A549 (cell line): ENCODE measurements around the gene CPOX. TPM values are rescaled to one million over a fixed set of nuclear protein-coding genes. Genes with fewer than 3 reads are reported as not detected.
"Not testable (repeated sequence)": the region's sequence is repeated elsewhere in the genome, so short reads cannot be mapped to it uniquely, and the experiment has no call there.

Experiments
- ATAC-seq, 2 experiments: fragments of 200-7000 bp in 1 of 2; fragments of >200 bp in 1 of 2; cut with Nextera tagmentation in 1 of 2; cut with Tn5 transposase in 1 of 2; 3 replicates each; pipeline versions ENCODE4 v1.8.0 to v1.9.1; 2018 to 2020; ENCODE audit warnings: mild to moderate bottlenecking in 1 of 2, moderate library complexity in 1 of 2
- CTCF ChIA-PET: fragments of 300-600 bp; sonication (Branson Sonifier 250); formaldehyde crosslinking; extraction: SDS; loops from one replicate; lab custom pipeline; 2021; ENCODE audit warnings: antibody characterized with exemption, inconsistent platforms; lab: Yijun Ruan, JAX
- POLR2A ChIA-PET: fragments of 350-600 bp; formaldehyde crosslinking; extraction: SDS; loops from one replicate; lab custom pipeline; 2021; ENCODE audit warnings: antibody characterized with exemption, inconsistent platforms; lab: Yijun Ruan, JAX
- DNase-seq, 2 experiments: peaks; one replicate each; pipeline versions ENCODE4 v3.0.0 to v3.0.0-alpha.2; 2011 to 2016; ENCODE audit warnings: low read depth in 1 of 2, low spot score in 1 of 2
- FAIRE-seq: peaks from 2 replicates; lab custom pipeline; 2011; peaks lifted over from hg19 to GRCh38; lab: Jason Lieb, UNC
- H3K27ac ChIP-seq, 2 experiments: fragments of >200 bp; sonication (Bioruptor Twin); formaldehyde crosslinking; 3 replicates each; pipeline ENCODE4 v1.5.1; 2016 to 2017
- H3K4me1 ChIP-seq: fragments of >200 bp; sonication (Bioruptor Twin); formaldehyde crosslinking; 3 replicates; pipeline ENCODE4 v1.6.1; 2016
- H3K4me2 ChIP-seq: fragments of >200 bp; sonication (Bioruptor Twin); formaldehyde crosslinking; 3 replicates; pipeline ENCODE4 v1.6.1; 2016
- H3K4me3 ChIP-seq: fragments of >200 bp; sonication (Bioruptor Twin); formaldehyde crosslinking; 3 replicates; pipeline ENCODE4 v1.5.1; 2016
- H3K9me3 ChIP-seq: fragments of >200 bp; sonication (Bioruptor Twin); formaldehyde crosslinking; 3 replicates; pipeline ENCODE4 v1.6.1; 2016
- ATOH8 ChIP-seq: fragments of 250-450 bp; sonication (Bioruptor Pico); IDR thresholded peaks from 2 replicates; pipeline ENCODE4 v1.5.0; 2020; ENCODE audit warnings: low read depth, mild to moderate bottlenecking, moderate library complexity
- BCL3 ChIP-seq: fragments of >200 bp; sonication (Bioruptor Twin); formaldehyde crosslinking; IDR thresholded peaks from 3 replicates; pipeline ENCODE4 v1.6.1; 2016
- BHLHE40 ChIP-seq: IDR thresholded peaks from 2 replicates; pipeline ENCODE4 v1.6.1; 2012; ENCODE audit warnings: low read depth, low read length, inconsistent platforms
- CBX8 ChIP-seq: fragments of 200-600 bp; sonication (generic); IDR thresholded peaks from 2 replicates; pipeline ENCODE4 v1.6.1; 2016
- E2F6 ChIP-seq: IDR thresholded peaks from 2 replicates; pipeline ENCODE4 v1.6.1; 2012; ENCODE audit warnings: low read depth, borderline replicate concordance
- EP300 ChIP-seq, 2 experiments: fragments of >200 bp; sonication (Bioruptor Twin); formaldehyde crosslinking; IDR thresholded peaks; 2 replicates in 1 of 2; 3 replicates in 1 of 2; pipeline ENCODE4 v1.6.1; 2016 to 2017
- ESRRA ChIP-seq: fragments of 150-350 bp; IDR thresholded peaks from 2 replicates; pipeline ENCODE4 v1.6.1; 2014; ENCODE audit warnings: mild to moderate bottlenecking, low read length, borderline replicate concordance
- FOSB ChIP-seq: fragments of 250-450 bp; sonication (Bioruptor Pico); IDR thresholded peaks from 2 replicates; pipeline ENCODE4 v1.5.0; 2020; ENCODE audit warnings: mild to moderate bottlenecking, moderate library complexity
- GATA3 ChIP-seq: IDR thresholded peaks from 2 replicates; pipeline ENCODE4 v1.6.1; 2012; ENCODE audit warnings: borderline replicate concordance
- HEYL ChIP-seq: fragments of 250-450 bp; sonication (Bioruptor Pico); IDR thresholded peaks from 2 replicates; pipeline ENCODE4 v1.8.0; 2021; ENCODE audit warnings: mild to moderate bottlenecking, moderate library complexity
- HOXA7 ChIP-seq: fragments of 250-450 bp; sonication (Bioruptor Pico); IDR thresholded peaks from 2 replicates; pipeline ENCODE4 v1.5.0; 2020; ENCODE audit warnings: mild to moderate bottlenecking, moderate library complexity
- HOXB13 ChIP-seq: fragments of 250-450 bp; sonication (Bioruptor Pico); IDR thresholded peaks from 2 replicates; pipeline ENCODE4 v1.5.0; 2020; ENCODE audit warnings: low read depth, mild to moderate bottlenecking, moderate library complexity
- JUNB ChIP-seq: fragments of >200 bp; sonication (Bioruptor Twin); formaldehyde crosslinking; IDR thresholded peaks from 2 replicates; pipeline ENCODE4 v1.6.1; 2016
- KDM1A ChIP-seq: fragments of 200-600 bp; sonication (generic); IDR thresholded peaks from 2 replicates; pipeline ENCODE4 v1.6.1; 2016; ENCODE audit warnings: low read depth, mild to moderate bottlenecking
- KDM5A ChIP-seq: fragments of 200-600 bp; sonication (generic); IDR thresholded peaks from 2 replicates; pipeline ENCODE4 v1.6.1; 2016; ENCODE audit warnings: antibody characterized with exemption, mild to moderate bottlenecking
- NFE2L2 ChIP-seq: fragments of 150-350 bp; conservative IDR thresholded peaks from 2 replicates; pipeline ENCODE4 v1.6.1; 2014; ENCODE audit warnings: low read length
- NPAS2 ChIP-seq: fragments of 250-450 bp; sonication (Bioruptor Pico); IDR thresholded peaks from 2 replicates; pipeline ENCODE4 v1.8.0; 2022; ENCODE audit warnings: mild to moderate bottlenecking, moderate library complexity, borderline replicate concordance
- PHF8 ChIP-seq: fragments of 200-600 bp; sonication (generic); IDR thresholded peaks from 2 replicates; pipeline ENCODE4 v1.6.1; 2016; ENCODE audit warnings: low read depth, mild to moderate bottlenecking, antibody characterized with exemption, moderate library complexity, borderline replicate concordance
- POLR2A ChIP-seq: IDR thresholded peaks from 2 replicates; pipeline ENCODE4 v1.6.1; 2012; ENCODE audit warnings: mild to moderate bottlenecking, low read length
- POLR2AphosphoS2 ChIP-seq: conservative IDR thresholded peaks from 2 replicates; pipeline ENCODE4 v1.6.1; 2012; ENCODE audit warnings: low read length, improper control_type of control experiment, inconsistent platforms
- RAD21 ChIP-seq, 2 experiments: fragments of >200 bp in 1 of 2; sonication (Bioruptor Twin) in 1 of 2; formaldehyde crosslinking in 1 of 2; IDR thresholded peaks in 1 of 2; conservative IDR thresholded peaks in 1 of 2; 2 replicates in 1 of 2; 3 replicates in 1 of 2; pipeline ENCODE4 v1.6.1; 2012 to 2018; ENCODE audit warnings: inconsistent platforms in 1 of 2
- RARB ChIP-seq: fragments of 250-450 bp; sonication (Bioruptor Pico); IDR thresholded peaks from 2 replicates; pipeline ENCODE4 v1.8.0; 2021; ENCODE audit warnings: mild to moderate bottlenecking, moderate library complexity
- RFX5 ChIP-seq: fragments of 450-650 bp; IDR thresholded peaks from 2 replicates; pipeline ENCODE4 v1.7.1; 2014; ENCODE audit warnings: antibody characterized with exemption, mild to moderate bottlenecking, moderate library complexity
- TFCP2L1 ChIP-seq: fragments of 250-450 bp; sonication (Bioruptor Pico); IDR thresholded peaks from 2 replicates; pipeline ENCODE4 v1.5.0; 2021; ENCODE audit warnings: mild to moderate bottlenecking
- TP53 ChIP-seq: fragments of 250-450 bp; sonication (Bioruptor Pico); IDR thresholded peaks from 2 replicates; pipeline ENCODE4 v1.5.0; 2021; ENCODE audit warnings: mild to moderate bottlenecking, moderate library complexity
- USF2 ChIP-seq: fragments of 450-650 bp; IDR thresholded peaks from 2 replicates; pipeline ENCODE4 v1.6.1; 2014; ENCODE audit warnings: antibody characterized with exemption
- ZC3H11A ChIP-seq: fragments of 450-650 bp; IDR thresholded peaks from 2 replicates; pipeline ENCODE4 v1.6.1; 2014; ENCODE audit warnings: antibody characterized with exemption, mild to moderate bottlenecking
- ZSCAN20 ChIP-seq: fragments of 250-450 bp; sonication (Bioruptor Pico); IDR thresholded peaks from 2 replicates; pipeline ENCODE4 v1.8.0; 2022; ENCODE audit warnings: mild to moderate bottlenecking, moderate library complexity
- WGBS: methylation state at CpG from one replicate; pipeline ENCODE4 v1.1.6; 2017; ENCODE audit errors: missing lambda C conversion rate; 5-methylcytosine and 5-hydroxymethylcytosine counted together
- polyA plus RNA-seq, 4 experiments: library from polyadenylated mRNA; depleted of rRNA in 3 of 4; stranded (reverse); fragments of >200 nt; fragmentation: RNase III in 1 of 4; extraction: RNeasy Plus Mini Kit Qiagen cat#74134 plus additional on column Dnase treatment in 1 of 4; gene quantifications; 2 replicates in 3 of 4; 3 replicates in 1 of 4; pipeline ENCODE4 v1.2.3, GENCODE V29; 2011 to 2017

The CPOX gene
- polyA plus RNA-seq, 2 of the 4 experiments (the other 2 are of a cell fraction): 25.7 to 30.3 TPM

- TF ChIP-seq E2F6 (no peak), JUNB (no peak), POLR2AphosphoS2 (no peak), HOXA7 (CRISPR knock-in tag) (no peak)
Measured at GRCh38 chr3:98561727-98562521, 31.5 kb downstream of the CPOX start (continued).

GRCh38 chr3:98560911-98561310 is 32.5 kb downstream of the CPOX start:
- H3K9me3 ChIP-seq: no peaks in the 10 kb centered on the region
- no peak overlapping the region for H3K4me2 ChIP-seq
- no peak overlapping the region for H3K4me3 ChIP-seq
- no peak for TF ChIP-seq RAD21 (conservative IDR thresholded peaks at IDR 0.05 in 1 of 2, IDR thresholded peaks at IDR 0.05 in 1 of 2)
- no peak for TF ChIP-seq ATOH8
- TF ChIP-seq RARB (CRISPR knock-in tag): no peak
- no peak for TF ChIP-seq CBX8
- TF ChIP-seq KDM1A: no peak
- no peak for TF ChIP-seq TP53
- TF ChIP-seq HOXB13 (CRISPR knock-in tag): no peak
- TF ChIP-seq ESRRA: no peak
- no peak for TF ChIP-seq HEYL (CRISPR knock-in tag)
- TF ChIP-seq TFCP2L1: no peak
- TF ChIP-seq EP300 (IDR thresholded peaks at IDR 0.05): no peak
- TF ChIP-seq ZC3H11A: no peak
- TF ChIP-seq GATA3: no peak
- no peak for TF ChIP-seq PHF8
- TF ChIP-seq ZSCAN20: no peak
- no peak for TF ChIP-seq NFE2L2
- CTCF ChIA-PET: no interaction called here
- no peak for FAIRE-seq
- POLR2A ChIA-PET: no interaction called here
- ATAC-seq: no peak
- DNase-seq: no peak
- no peaks in the 10 kb centered on the region for H3K4me1 ChIP-seq
- H3K27ac ChIP-seq: no peak overlapping the region
- WGBS: 56% methylated on average over 2 of the region's 2 CpGs

GRCh38 chr3:98559769-98560168 is 33.6 kb downstream of the CPOX start:
- not testable (repeated sequence) for H3K4me1 ChIP-seq, FAIRE-seq

GRCh38 chr3:98558100-98558827 is 35.1 kb downstream of the CPOX start:
- ChIA-PET POLR2A (interaction anchor here (0.7 kb wide), 1 partner anchor 36 kb away, joined by 4 read pairs; the partner anchor contains the start of gene CLDND1), CTCF (interaction anchor here (0.8 kb wide), 1 partner anchor 16 kb away, joined by 3 read pairs; no protein-coding TSS in a partner anchor)
- WGBS: 3% methylated on average over 6 of the region's 6 CpGs
- no peak for ATAC-seq
- H3K4me3 ChIP-seq: no peak overlapping the region
- H3K4me1 ChIP-seq: no peaks in the 10 kb centered on the region
- DNase-seq: no peak
- H3K9me3 ChIP-seq: no peaks in the 10 kb centered on the region
- H3K4me2 ChIP-seq: no peak overlapping the region
- no peak overlapping the region for H3K27ac ChIP-seq
- FAIRE-seq: no peak
- TF ChIP-seq FOSB (no peak), NPAS2 (no peak), POLR2A (no peak), JUNB (no peak), BCL3 (no peak), HEYL (CRISPR knock-in tag) (no peak), USF2 (no peak), BHLHE40 (no peak), POLR2AphosphoS2 (no peak), RAD21 (conservative IDR thresholded peaks at IDR 0.05 in 1 of 2, IDR thresholded peaks at IDR 0.05 in 1 of 2) (no peak), KDM5A (no peak), RFX5 (no peak)

More at GRCh38 chr3:98559769-98560168, 33.6 kb downstream of the CPOX start:
- H3K4me3 ChIP-seq, CTCF ChIA-PET, POLR2A ChIA-PET, H3K9me3 ChIP-seq, H3K27ac ChIP-seq, ATAC-seq, DNase-seq, H3K4me2 ChIP-seq: not testable (repeated sequence)
- 48% methylated on average over 2 of the region's 2 CpGs for WGBS
